GM18870 (cell line): ENCODE data around the gene KIF17.

Source experiments
- ATAC-seq: cut with Tn5 transposase; IDR thresholded peaks from one replicate; pipeline ENCODE4 v1.9.1; 2021; ENCODE audit warnings: moderate library complexity; ENCODE audit not compliant: unreplicated experiment

Gene KIF17

GRCh38 chr1:20663365-20663764 is 54.4 kb downstream of the KIF17 start:
- ATAC-seq = no peak

GRCh38 chr1:20662110-20662475 is 55.7 kb downstream of the KIF17 start:
- ATAC-seq = no peak

GRCh38 chr1:20661207-20662109 is 56.3 kb downstream of the KIF17 start, which contains the start of gene DDOST:
Gene DDOST, minus strand, starts transcription at chr1:20661369. Its CDS starts 19 bp downstream, at chr1:20661350.
- ATAC-seq = peak; percentile 95

GRCh38 chr1:20660847-20661206 is 57.0 kb downstream of the KIF17 start:
- no peak for ATAC-seq

- no peak for ATAC-seq
Observed at GRCh38 chr1:20660363-20660762, 57.4 kb downstream of the KIF17 start.

GRCh38 chr1:20658166-20658915 is 59.5 kb downstream of the KIF17 start:
- no peak for ATAC-seq

- ATAC-seq = no peak
Observed at GRCh38 chr1:20657024-20657423, 60.8 kb downstream of the KIF17 start.

- no peak for ATAC-seq
Observed at GRCh38 chr1:20654104-20654690, 63.6 kb downstream of the KIF17 start.

GRCh38 chr1:20652300-20652699 is 65.5 kb downstream of the KIF17 start:
- no peak for ATAC-seq

GRCh38 chr1:20648946-20649345 is 68.9 kb downstream of the KIF17 start:
- no peak for ATAC-seq

- ATAC-seq = no peak
Observed at GRCh38 chr1:20648438-20648837, 69.4 kb downstream of the KIF17 start.

- ATAC-seq = no peak
Observed at GRCh38 chr1:20645414-20645813, 72.4 kb downstream of the KIF17 start.

- no peak for ATAC-seq
Observed at GRCh38 chr1:20644416-20644815, 73.4 kb downstream of the KIF17 start.

- ATAC-seq = no peak
Observed at GRCh38 chr1:20643080-20643479, 74.7 kb downstream of the KIF17 start.

- ATAC-seq = no peak
Observed at GRCh38 chr1:20641975-20642374, 75.8 kb downstream of the KIF17 start.

GRCh38 chr1:20640183-20640597 is 77.6 kb downstream of the KIF17 start:
- no peak for ATAC-seq

- no peak for ATAC-seq
Observed at GRCh38 chr1:20636785-20637347, 80.9 kb downstream of the KIF17 start.

- ATAC-seq = no peak
Observed at GRCh38 chr1:20634594-20635084, 83.2 kb downstream of the KIF17 start.

- ATAC-seq = no peak
Observed at GRCh38 chr1:20634065-20634593, 83.7 kb downstream of the KIF17 start.

GRCh38 chr1:20633190-20634064 is 84.4 kb downstream of the KIF17 start, which contains the start of gene PINK1:
Gene PINK1, plus strand, starts transcription at chr1:20633458. Its CDS starts 91 bp downstream, at chr1:20633549.
- no peak for ATAC-seq
